Measurements from ENCODE around the gene PPP2R5C. TPM values are rescaled to one million over a fixed set of nuclear protein-coding genes. Genes with fewer than 3 reads are reported as not detected.

PPP2R5C gene
- polyA plus RNA-seq, 3 donors: 61.9 to 72.5 (median 64.0) TPM

DNA sequence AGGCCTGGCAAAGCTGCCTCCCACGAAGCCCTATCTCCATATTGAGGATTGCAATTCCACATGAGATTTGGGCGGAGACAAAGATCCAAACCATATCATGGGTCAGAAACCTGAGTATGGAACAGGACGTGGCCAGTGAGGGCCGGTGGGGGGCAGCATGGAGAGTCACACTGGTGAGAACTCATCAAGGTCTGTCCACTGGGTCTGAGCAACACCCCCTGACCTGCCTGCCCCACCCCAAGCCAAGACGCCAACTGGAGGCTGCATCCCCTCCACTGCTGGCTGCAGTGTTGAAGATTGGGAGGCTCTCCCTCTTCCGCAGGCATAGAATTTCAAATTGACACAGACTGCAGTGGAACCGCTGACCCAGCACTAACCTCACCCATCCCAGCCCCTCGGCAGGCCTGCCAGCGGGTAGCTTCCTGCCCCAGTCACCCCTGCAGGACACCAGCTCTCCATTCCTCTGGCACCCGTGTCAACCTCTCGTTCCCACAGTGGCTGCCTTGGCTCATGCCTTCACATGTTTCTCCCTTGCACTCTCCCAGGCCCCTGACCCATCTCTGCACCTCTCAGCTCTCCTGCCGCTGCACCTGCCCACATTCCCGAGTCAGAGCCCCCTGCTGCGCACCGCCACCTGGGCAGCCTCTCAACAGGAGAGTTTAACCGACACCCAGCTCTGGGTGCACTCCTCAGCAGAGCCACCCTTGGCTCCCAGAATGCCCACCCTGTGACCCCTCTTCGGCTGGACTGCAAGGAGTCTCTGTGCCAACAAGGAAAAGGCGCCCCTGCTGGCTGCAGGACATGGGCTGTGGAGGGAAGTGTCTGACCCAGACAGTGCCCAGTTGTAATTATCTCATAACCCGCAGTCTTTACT, 45.2 kb upstream of the PPP2R5C start:
- no peak overlapping the region for H3K9ac ChIP-seq (ENCODE audit: insufficient read depth, low read length, poor library complexity, severe bottlenecking)
- 90% methylated on average over 17 of the region's 19 CpGs for WGBS (ENCODE audit: insufficient coverage)
- no peaks in the 10 kb centered on the region for H4K20me1 ChIP-seq (ENCODE audit: insufficient read depth, low read length)
- Mint-ChIP-seq H3K36me3 (peaks cover 0 to 1% of the 10 kb centered on the region in 2 donors), H3K4me1 (peaks cover 6% of the 10 kb centered on the region), H3K27ac (peak overlapping the region in 1 of 7 donors; percentile 5), H3K9me3 (peaks cover 3 to 16% (median 9%) of the 10 kb centered on the region in 7 donors), H3K4me3 (peak overlapping the region in 1 of 2 donors; percentile 78), H3K27me3 (ENCODE audit: low read depth in 3 of 3) (peaks cover 35 to 52% (median 52%) of the 10 kb centered on the region in 3 donors)
- H3K4me1 ChIP-seq (ENCODE audit: control insufficient read depth in 1 of 2, insufficient read depth in 2 of 2, low read length in 2 of 2): peaks cover 3% of the 10 kb centered on the region in 2 donors
- H3K9me3 ChIP-seq (replicated peaks in 1 of 2; ENCODE audit: control insufficient read depth in 1 of 2, insufficient read depth in 1 of 2, low read length in 2 of 2): peaks cover 7 to 10% of the 10 kb centered on the region in 2 donors
- no peaks in the 10 kb centered on the region for H3K79me2 ChIP-seq (ENCODE audit: insufficient read depth, low read length)
- H2AFZ ChIP-seq (ENCODE audit: insufficient read depth, low read depth, low read length, poor library complexity, severe bottlenecking): no peak overlapping the region
- no peak overlapping the region for H3K27ac ChIP-seq (ENCODE audit: low read depth in 1 of 2, low read length in 2 of 2)
- intact Hi-C loops (cut with micrococcal nuclease): no loop called here
- no peak for DNase-seq
- no peak overlapping the region for H3K4me3 ChIP-seq (replicated peaks in 1 of 3; ENCODE audit: low read depth in 2 of 3, low read length in 3 of 3)
- peaks cover 12 to 33% of the 10 kb centered on the region in 2 donors for H3K27me3 ChIP-seq (ENCODE audit: control insufficient read depth in 2 of 2, insufficient read depth in 2 of 2, low read length in 2 of 2)
- no peak overlapping the region for H3K4me2 ChIP-seq (replicated peaks; ENCODE audit: extremely low read depth, low read length, poor library complexity, severe bottlenecking)
- TF ChIP-seq, protein P1, sequence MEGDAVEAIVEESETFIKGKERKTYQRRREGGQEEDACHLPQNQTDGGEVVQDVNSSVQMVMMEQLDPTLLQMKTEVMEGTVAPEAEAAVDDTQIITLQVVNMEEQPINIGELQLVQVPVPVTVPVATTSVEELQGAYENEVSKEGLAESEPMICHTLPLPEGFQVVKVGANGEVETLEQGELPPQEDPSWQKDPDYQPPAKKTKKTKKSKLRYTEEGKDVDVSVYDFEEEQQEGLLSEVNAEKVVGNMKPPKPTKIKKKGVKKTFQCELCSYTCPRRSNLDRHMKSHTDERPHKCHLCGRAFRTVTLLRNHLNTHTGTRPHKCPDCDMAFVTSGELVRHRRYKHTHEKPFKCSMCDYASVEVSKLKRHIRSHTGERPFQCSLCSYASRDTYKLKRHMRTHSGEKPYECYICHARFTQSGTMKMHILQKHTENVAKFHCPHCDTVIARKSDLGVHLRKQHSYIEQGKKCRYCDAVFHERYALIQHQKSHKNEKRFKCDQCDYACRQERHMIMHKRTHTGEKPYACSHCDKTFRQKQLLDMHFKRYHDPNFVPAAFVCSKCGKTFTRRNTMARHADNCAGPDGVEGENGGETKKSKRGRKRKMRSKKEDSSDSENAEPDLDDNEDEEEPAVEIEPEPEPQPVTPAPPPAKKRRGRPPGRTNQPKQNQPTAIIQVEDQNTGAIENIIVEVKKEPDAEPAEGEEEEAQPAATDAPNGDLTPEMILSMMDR (IDR thresholded peaks at IDR 0.05): no peak
- no peaks in the 10 kb centered on the region for H3K36me3 ChIP-seq (replicated peaks in 1 of 2; ENCODE audit: control insufficient read depth in 1 of 2, insufficient read depth in 2 of 2, low read length in 2 of 2)

GRCh38 chr14:101716956-101717662, 44.4 kb upstream of the PPP2R5C start:
- no peak overlapping the region for H3K9ac ChIP-seq (ENCODE audit: insufficient read depth, low read length, poor library complexity, severe bottlenecking)
- peaks cover 0 to 1% of the 10 kb centered on the region in 2 donors for H3K36me3 Mint-ChIP-seq
- H3K79me2 ChIP-seq (ENCODE audit: insufficient read depth, low read length): no peaks in the 10 kb centered on the region
- H4K20me1 ChIP-seq (ENCODE audit: insufficient read depth, low read length): no peaks in the 10 kb centered on the region
- no peak overlapping the region for H3K4me3 ChIP-seq (replicated peaks in 1 of 3; ENCODE audit: low read depth in 2 of 3, low read length in 3 of 3)
- 94% methylated on average over 10 of the region's 17 CpGs for WGBS (ENCODE audit: insufficient coverage)
- H3K4me1 Mint-ChIP-seq: peaks cover 14% of the 10 kb centered on the region
- H3K9me3 ChIP-seq (replicated peaks in 1 of 2; ENCODE audit: control insufficient read depth in 1 of 2, insufficient read depth in 1 of 2, low read length in 2 of 2): peaks cover 7 to 10% of the 10 kb centered on the region in 2 donors
- H3K27ac Mint-ChIP-seq: no peak overlapping the region
- intact Hi-C loops (cut with micrococcal nuclease): no loop called here
- H2AFZ ChIP-seq (ENCODE audit: insufficient read depth, low read depth, low read length, poor library complexity, severe bottlenecking): no peak overlapping the region
- H3K27me3 Mint-ChIP-seq (ENCODE audit: low read depth in 3 of 3): peaks cover 35 to 55% (median 54%) of the 10 kb centered on the region in 3 donors
- no peak for DNase-seq
- peak overlapping the region in 1 of 2 donors; percentile 59 for H3K4me3 Mint-ChIP-seq
- no peak overlapping the region for H3K4me2 ChIP-seq (replicated peaks; ENCODE audit: extremely low read depth, low read length, poor library complexity, severe bottlenecking)
- H3K4me1 ChIP-seq (ENCODE audit: control insufficient read depth in 1 of 2, insufficient read depth in 2 of 2, low read length in 2 of 2): peaks cover 11% of the 10 kb centered on the region in 2 donors
- H3K36me3 ChIP-seq (replicated peaks in 1 of 2; ENCODE audit: control insufficient read depth in 1 of 2, insufficient read depth in 2 of 2, low read length in 2 of 2): no peaks in the 10 kb centered on the region
- H3K9me3 Mint-ChIP-seq: peaks cover 3 to 16% (median 9%) of the 10 kb centered on the region in 7 donors
- peaks cover 12 to 36% of the 10 kb centered on the region in 2 donors for H3K27me3 ChIP-seq (ENCODE audit: control insufficient read depth in 2 of 2, insufficient read depth in 2 of 2, low read length in 2 of 2)
- TF ChIP-seq, protein P1 (IDR thresholded peaks at IDR 0.05): no peak
- H3K27ac ChIP-seq (ENCODE audit: low read depth in 1 of 2, low read length in 2 of 2): no peak overlapping the region

All from CD14-positive monocyte (primary cell).